AG04450 (cell line): Measurements from ENCODE around the gene MAML2. TPM values are rescaled to one million over a fixed set of nuclear protein-coding genes. Genes with fewer than 3 reads are reported as not detected.

Experiments used
- CTCF ChIA-PET: fragments of 300-600, 350-600 bp; formaldehyde crosslinking; extraction: SDS; loops from one replicate; lab custom pipeline; 2022; ENCODE audit warnings: antibody characterized with exemption, inconsistent platforms; lab: Charles Lee
- POLR2A ChIA-PET: fragments of 350-600 bp; formaldehyde crosslinking; extraction: SDS; loops from one replicate; lab custom pipeline; 2021; ENCODE audit warnings: antibody characterized with exemption, inconsistent platforms; lab: Yijun Ruan, JAX
- DNase-seq: peaks from one replicate; pipeline ENCODE4 v3.0.0-alpha.2; 2011; ENCODE audit warnings: low read depth, low spot score
- H3K27ac ChIP-seq: one replicate; pipeline ENCODE4 v1.5.1; 2012; ENCODE audit warnings: low read depth, low read length, control low read depth
- H3K27me3 ChIP-seq: one replicate; pipeline ENCODE4 v1.6.0; 2012; ENCODE audit warnings: low read length; ENCODE audit not compliant: control insufficient read depth, insufficient read depth
- H3K4me3 ChIP-seq: 2 replicates; pipeline ENCODE4 v1.5.1; 2011; ENCODE audit warnings: mild to moderate bottlenecking, low read depth, low read length, control low read depth
- H3K9me3 ChIP-seq: 2 replicates; pipeline ENCODE4 v1.5.1; 2012; ENCODE audit warnings: low read length; ENCODE audit not compliant: control insufficient read depth, insufficient read depth
- CTCF ChIP-seq: IDR thresholded peaks from 2 replicates; pipeline ENCODE4 v1.5.1; 2011; ENCODE audit warnings: low read depth, low read length, control low read depth, inconsistent platforms
- polyA plus RNA-seq: library from polyadenylated mRNA; depleted of rRNA; stranded (reverse); fragments of >200 nt; gene quantifications from 2 replicates; pipeline ENCODE4 v1.2.3, GENCODE V29; 2011

Gene MAML2
- polyA plus RNA-seq, 1 experiment = 23.0 TPM

GRCh38 chr11:96279018-96279895, 63.7 kb downstream of the MAML2 start:
- POLR2A ChIA-PET = no interaction called here
- H3K4me3 ChIP-seq = no peak overlapping the region
- H3K27me3 ChIP-seq = no peaks in the 10 kb centered on the region
- H3K9me3 ChIP-seq = no peaks in the 10 kb centered on the region
- CTCF ChIA-PET = interaction anchor here (4.7 kb wide), 1 partner anchor 64 kb away, joined by 21 read pairs; the partner anchor contains the start of gene MAML2
- no peak for DNase-seq
- TF ChIP-seq CTCF = no peak
- H3K27ac ChIP-seq = no peak overlapping the region

GRCh38 chr11:96278039-96278897, 64.7 kb downstream of the MAML2 start:
- Histone ChIP-seq H3K4me3 (no peak overlapping the region), H3K27me3 (no peaks in the 10 kb centered on the region), H3K27ac (no peak overlapping the region), H3K9me3 (no peaks in the 10 kb centered on the region)
- no peak for DNase-seq
- POLR2A ChIA-PET = interaction anchor here (0.6 to 1.2 kb wide), 4 partner anchors 28 to 127 kb away, joined by 3 to 4 read pairs (median 3); partner anchors contain the start of gene MAML2
- CTCF ChIA-PET = interaction anchor here (4.7 kb wide), 1 partner anchor 65 kb away, joined by 21 read pairs; the partner anchor contains the start of gene MAML2
- no peak for TF ChIP-seq CTCF

GRCh38 chr11:96277696-96278038, 65.3 kb downstream of the MAML2 start:
- H3K4me3 ChIP-seq = no peak overlapping the region
- TF ChIP-seq CTCF = no peak
- ChIA-PET CTCF (no interaction called here), POLR2A (interaction anchor here (0.6 to 1.2 kb wide), 5 partner anchors 22 to 126 kb away, joined by 3 to 4 read pairs (median 3); partner anchors contain the start of gene MAML2)
- no peaks in the 10 kb centered on the region for H3K27me3 ChIP-seq
- H3K27ac ChIP-seq = no peak overlapping the region
- H3K9me3 ChIP-seq = no peaks in the 10 kb centered on the region
- no peak for DNase-seq

GRCh38 chr11:96276836-96277235, 66.2 kb downstream of the MAML2 start:
- Histone ChIP-seq H3K27ac (no peak overlapping the region), H3K27me3 (no peaks in the 10 kb centered on the region), H3K4me3 (no peak overlapping the region), H3K9me3 (no peaks in the 10 kb centered on the region)
- DNase-seq = no peak
- TF ChIP-seq CTCF = no peak
- ChIA-PET CTCF (interaction anchor here (0.5 to 2.2 kb wide), 5 partner anchors 22 to 65 kb away, joined by 3 to 9 read pairs (median 3); partner anchors contain the start of gene MAML2), POLR2A (interaction anchor here (0.6 kb wide), 1 partner anchor 111 kb away, joined by 4 read pairs; no protein-coding TSS in a partner anchor)
